Measurements from ENCODE around the gene SLC5A7. TPM values are rescaled to one million over a fixed set of nuclear protein-coding genes. Genes with fewer than 3 reads are reported as not detected.

SLC5A7 gene
- total RNA-seq, 1 donor from 2014 or later: 0.30 TPM

DNA sequence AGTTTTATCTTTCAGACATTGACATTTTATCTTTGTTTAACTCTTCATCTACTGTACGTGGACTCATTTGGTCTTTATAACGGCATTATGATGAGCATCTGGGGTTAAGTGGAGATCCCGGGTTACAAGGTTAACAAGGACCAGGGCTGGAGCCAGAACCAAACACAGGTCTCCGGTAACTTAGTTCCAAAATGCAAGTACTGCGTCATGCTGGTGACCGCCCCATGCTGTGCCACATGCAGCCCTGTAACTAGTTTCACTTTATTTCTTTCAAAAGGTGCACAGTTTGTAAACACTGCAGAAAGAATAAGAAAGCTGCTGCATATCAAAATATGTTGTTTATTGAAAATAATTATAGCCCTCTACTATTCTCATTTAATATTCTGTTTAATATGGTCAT lies 3.1 kb downstream of the SLC5A7 start:
- no peak overlapping the region for H3K4me3 ChIP-seq
- TF ChIP-seq, protein P1, sequence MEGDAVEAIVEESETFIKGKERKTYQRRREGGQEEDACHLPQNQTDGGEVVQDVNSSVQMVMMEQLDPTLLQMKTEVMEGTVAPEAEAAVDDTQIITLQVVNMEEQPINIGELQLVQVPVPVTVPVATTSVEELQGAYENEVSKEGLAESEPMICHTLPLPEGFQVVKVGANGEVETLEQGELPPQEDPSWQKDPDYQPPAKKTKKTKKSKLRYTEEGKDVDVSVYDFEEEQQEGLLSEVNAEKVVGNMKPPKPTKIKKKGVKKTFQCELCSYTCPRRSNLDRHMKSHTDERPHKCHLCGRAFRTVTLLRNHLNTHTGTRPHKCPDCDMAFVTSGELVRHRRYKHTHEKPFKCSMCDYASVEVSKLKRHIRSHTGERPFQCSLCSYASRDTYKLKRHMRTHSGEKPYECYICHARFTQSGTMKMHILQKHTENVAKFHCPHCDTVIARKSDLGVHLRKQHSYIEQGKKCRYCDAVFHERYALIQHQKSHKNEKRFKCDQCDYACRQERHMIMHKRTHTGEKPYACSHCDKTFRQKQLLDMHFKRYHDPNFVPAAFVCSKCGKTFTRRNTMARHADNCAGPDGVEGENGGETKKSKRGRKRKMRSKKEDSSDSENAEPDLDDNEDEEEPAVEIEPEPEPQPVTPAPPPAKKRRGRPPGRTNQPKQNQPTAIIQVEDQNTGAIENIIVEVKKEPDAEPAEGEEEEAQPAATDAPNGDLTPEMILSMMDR (IDR thresholded peaks at IDR 0.05): no peak
- intact Hi-C loops (cut with DNase I): no loop called here
- ATAC-seq: no peak
- no peak overlapping the region for H3K27ac ChIP-seq
- DNase-seq: no peak
- no peaks in the 10 kb centered on the region for H3K9me3 ChIP-seq
- no peaks in the 10 kb centered on the region for H3K4me1 ChIP-seq
- H3K27me3 ChIP-seq (ENCODE audit: low read depth): peaks cover 27% of the 10 kb centered on the region
- no peaks in the 10 kb centered on the region for H3K36me3 ChIP-seq

DNA sequence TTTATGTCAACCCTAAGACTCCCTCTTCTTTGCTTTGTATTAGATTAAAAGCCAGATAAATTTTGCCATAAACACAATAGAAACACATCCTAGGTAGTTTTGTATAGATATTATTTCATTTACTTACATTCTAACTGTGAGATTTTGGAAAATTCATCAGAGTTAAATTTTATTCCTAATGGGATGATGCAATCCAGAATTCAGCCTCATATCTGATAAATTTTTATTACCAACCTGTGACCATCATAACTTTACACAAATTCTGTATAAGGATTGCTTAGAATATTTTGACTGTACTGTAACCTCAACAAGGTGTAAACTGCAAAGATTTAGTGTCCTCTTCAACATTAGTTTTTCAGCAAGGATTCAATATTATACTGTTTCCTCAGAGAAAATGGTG lies 4.4 kb downstream of the SLC5A7 start:
- Histone ChIP-seq H3K4me1 (no peaks in the 10 kb centered on the region), H3K27me3 (ENCODE audit: low read depth) (peaks cover 23% of the 10 kb centered on the region), H3K36me3 (no peaks in the 10 kb centered on the region), H3K27ac (no peak overlapping the region), H3K9me3 (no peaks in the 10 kb centered on the region), H3K4me3 (no peak overlapping the region)
- DNase-seq: no peak
- intact Hi-C loops (cut with DNase I): no loop called here
- TF ChIP-seq, protein P1 (IDR thresholded peaks at IDR 0.05): no peak
- ATAC-seq: no peak

DNA sequence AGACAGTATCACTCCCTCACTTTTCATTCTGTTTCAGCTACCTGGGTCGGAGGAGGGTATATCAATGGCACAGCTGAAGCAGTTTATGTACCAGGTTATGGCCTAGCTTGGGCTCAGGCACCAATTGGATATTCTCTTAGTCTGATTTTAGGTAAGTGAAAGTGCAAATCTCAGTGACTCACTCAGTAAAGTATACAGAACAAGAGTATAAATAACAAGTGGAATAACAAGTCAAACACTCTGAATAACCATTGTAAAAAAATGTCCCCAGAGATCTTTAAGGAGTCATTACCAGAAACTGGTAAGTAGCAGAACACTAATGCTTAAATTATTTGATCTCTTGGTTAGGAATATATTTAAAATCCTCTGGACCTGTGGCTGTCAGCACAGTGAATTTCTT lies 5.7 kb downstream of the SLC5A7 start:
- ATAC-seq (peak; percentile 81 to 96), DNase-seq (no peak)
- Histone ChIP-seq H3K4me1 (no peaks in the 10 kb centered on the region), H3K27ac (no peak overlapping the region), H3K9me3 (no peaks in the 10 kb centered on the region), H3K4me3 (no peak overlapping the region), H3K27me3 (ENCODE audit: low read depth) (peaks cover 10% of the 10 kb centered on the region), H3K36me3 (no peaks in the 10 kb centered on the region)
- intact Hi-C loops (cut with DNase I): no loop called here
- TF ChIP-seq, protein P1 (IDR thresholded peaks at IDR 0.05): no peak

DNA sequence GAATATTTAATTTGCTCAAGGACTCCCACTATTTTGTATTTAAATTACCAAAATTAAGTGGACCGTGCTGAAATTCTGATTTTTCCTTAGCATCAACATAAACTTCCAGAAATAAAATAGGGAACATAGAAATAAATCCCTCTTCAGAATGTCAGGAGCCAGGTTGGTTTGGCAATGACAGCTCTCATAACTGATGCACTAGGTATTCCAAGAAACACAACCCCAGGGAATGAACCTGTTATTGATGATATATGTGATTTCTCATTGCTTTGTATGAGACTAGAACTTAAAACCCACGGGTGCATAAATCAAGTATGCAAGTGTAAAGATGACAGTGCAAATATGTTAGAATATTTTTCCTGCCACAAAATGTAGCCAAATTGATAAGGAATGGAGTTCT lies 12.8 kb downstream of the SLC5A7 start:
- TF ChIP-seq, protein P1 (IDR thresholded peaks at IDR 0.05): no peak
- DNase-seq: no peak
- Histone ChIP-seq H3K4me3 (no peak overlapping the region), H3K27me3 (ENCODE audit: low read depth) (no peaks in the 10 kb centered on the region), H3K27ac (no peak overlapping the region), H3K36me3 (no peaks in the 10 kb centered on the region), H3K9me3 (no peaks in the 10 kb centered on the region), H3K4me1 (no peaks in the 10 kb centered on the region)
- no peak for ATAC-seq
- intact Hi-C loops (cut with DNase I): no loop called here

GRCh38 chr2:108010912-108011591 lies 24.7 kb downstream of the SLC5A7 start:
- Histone ChIP-seq H3K27me3 (ENCODE audit: low read depth) (no peaks in the 10 kb centered on the region), H3K4me3 (no peak overlapping the region), H3K4me1 (no peaks in the 10 kb centered on the region), H3K9me3 (peaks cover 22% of the 10 kb centered on the region), H3K27ac (no peak overlapping the region), H3K36me3 (no peaks in the 10 kb centered on the region)
- DNase-seq (no peak), ATAC-seq (no peak)
- TF ChIP-seq, protein P1 (IDR thresholded peaks at IDR 0.05): no peak
- intact Hi-C loops (cut with DNase I): no loop called here

Measured in lower lobe of right lung (tissue), 2 donors.